HepG2 (cell line): Measurements from ENCODE around the gene CERS6. TPM values are rescaled to one million over a fixed set of nuclear protein-coding genes. Genes with fewer than 3 reads are reported as not detected.
A peak's percentile ranks its signal among the peaks of the same experiment; 100 is the strongest.

ENCODE experiments used
- ATF1 ChIP-seq: IDR thresholded peaks from 2 replicates; pipeline ENCODE4 v1.6.1; 2016; ENCODE audit warnings: mild to moderate bottlenecking, control low read depth
- ATM ChIP-seq: fragments of 450-650 bp; IDR thresholded peaks from 2 replicates; pipeline ENCODE4 v1.7.1; 2017; ENCODE audit warnings: mild to moderate bottlenecking, borderline replicate concordance
- DNMT3B ChIP-seq: conservative IDR thresholded peaks from 2 replicates; pipeline ENCODE4 v1.6.1; 2016; ENCODE audit warnings: missing biosample characterization, control low read depth
- HNF4A ChIP-seq: sonication (generic); formaldehyde crosslinking; IDR thresholded peaks from 2 replicates; pipeline ENCODE4 v1.4.0; 2020; ENCODE audit warnings: missing genetic modification reagents
- HNRNPUL1 ChIP-seq: fragments of 200-400 bp; formaldehyde crosslinking; IDR thresholded peaks from 2 replicates; pipeline ENCODE4 v1.6.1; 2017; ENCODE audit warnings: low read depth, mild to moderate bottlenecking, low read length, moderate library complexity
- IKZF5 ChIP-seq: IDR thresholded peaks from 2 replicates; pipeline ENCODE4 v1.6.1; 2018; ENCODE audit warnings: missing genetic modification reagents, mild to moderate bottlenecking, missing compliant biosample characterization
- IRF2 ChIP-seq: IDR thresholded peaks from 2 replicates; pipeline ENCODE4 v1.6.1; 2018; ENCODE audit warnings: missing genetic modification reagents, missing compliant biosample characterization
- KDM5A ChIP-seq: fragments of 200-600 bp; sonication (generic); IDR thresholded peaks from 2 replicates; pipeline ENCODE4 v1.7.0; 2018; ENCODE audit warnings: antibody characterized with exemption, mild to moderate bottlenecking, low read length, borderline replicate concordance
- LCORL ChIP-seq, 2 experiments: fragments of 450-650 bp in 1 of 2; sonication (generic) in 1 of 2; formaldehyde crosslinking in 1 of 2; IDR thresholded peaks; 2 replicates each; pipeline versions ENCODE4 v1.5.0 to v1.6.1; 2017 to 2020; ENCODE audit warnings: antibody characterized with exemption in 1 of 2, missing genetic modification reagents in 1 of 2
- MIER3 ChIP-seq: IDR thresholded peaks from 2 replicates; pipeline ENCODE4 v1.6.1; 2016; ENCODE audit warnings: missing compliant biosample characterization, borderline replicate concordance
- MTF1 ChIP-seq: sonication (generic); formaldehyde crosslinking; IDR thresholded peaks from 2 replicates; pipeline ENCODE4 v1.5.0; 2020; ENCODE audit warnings: missing genetic modification reagents
- MYC ChIP-seq: sonication (generic); formaldehyde crosslinking; IDR thresholded peaks from 2 replicates; pipeline ENCODE4 v1.9.0; 2021; ENCODE audit warnings: missing genetic modification reagents, borderline replicate concordance
- NBN ChIP-seq: fragments of 450-650 bp; conservative IDR thresholded peaks from 2 replicates; pipeline ENCODE4 v1.6.1; 2017
- PHF21A ChIP-seq: sonication (generic); formaldehyde crosslinking; IDR thresholded peaks from 2 replicates; pipeline ENCODE4 v1.5.0; 2020; ENCODE audit warnings: mild to moderate bottlenecking, missing genetic modification reagents
- POLR2G ChIP-seq: fragments of 200-400 bp; formaldehyde crosslinking; IDR thresholded peaks from 2 replicates; pipeline ENCODE4 v1.6.1; 2018; ENCODE audit warnings: mild to moderate bottlenecking, low read depth, low read length, moderate library complexity
- RARA ChIP-seq: IDR thresholded peaks from 2 replicates; pipeline ENCODE4 v1.6.1; 2016; ENCODE audit warnings: missing genetic modification reagents, missing compliant biosample characterization
- SP1 ChIP-seq, 2 experiments: fragments of 450-650 bp in 1 of 2; sonication (generic) in 1 of 2; formaldehyde crosslinking in 1 of 2; IDR thresholded peaks; 2 replicates each; pipeline versions ENCODE4 v1.4.0 to v1.6.1; 2016 to 2020; ENCODE audit warnings: missing genetic modification reagents in 1 of 2
- ZBTB20 ChIP-seq: sonication (generic); formaldehyde crosslinking; IDR thresholded peaks from 2 replicates; pipeline ENCODE4 v1.8.1; 2023; ENCODE audit warnings: missing genetic modification reagents, low read depth, mild to moderate bottlenecking, borderline replicate concordance
- ZNF12 ChIP-seq: sonication (generic); formaldehyde crosslinking; IDR thresholded peaks from 2 replicates; pipeline ENCODE4 v1.5.0; 2020; ENCODE audit warnings: missing genetic modification reagents
- polyA plus RNA-seq, 8 experiments: library from polyadenylated mRNA; depleted of rRNA in 3 of 8; stranded (reverse) in 7 of 8; unstranded in 1 of 8; fragments of >200 nt; fragmentation: Illumina TruSeq in 4 of 8; extraction: Trizol in 4 of 8; gene quantifications; 2 replicates each; pipeline versions ENCODE4 v1.2.1 to v1.2.3, GENCODE V29; 2011 to 2016; ENCODE audit warnings: low read depth in 4 of 8, missing spikeins in 1 of 8, mixed read lengths in 1 of 8; ENCODE audit not compliant: insufficient read depth in 1 of 8
- total RNA-seq, 5 experiments: library from RNA; depleted of rRNA; stranded (reverse); fragments of >200 nt; fragmentation: Illumina TruSeq; extraction: Trizol; gene quantifications; 2 replicates each; pipeline ENCODE4 v1.2.3, GENCODE V29; 2016; ENCODE audit warnings: low read depth in 1 of 5
- TF ChIP-seq, protein P1 (sequence below): sonication (generic); formaldehyde crosslinking; IDR thresholded peaks from 2 replicates; pipeline ENCODE4 v1.9.0; 2021; ENCODE audit warnings: missing genetic modification reagents, mild to moderate bottlenecking, borderline replicate concordance
- TF ChIP-seq, protein P2 (sequence below): sonication (generic); formaldehyde crosslinking; IDR thresholded peaks from 2 replicates; pipeline ENCODE4 v1.9.0; 2021; ENCODE audit warnings: missing genetic modification reagents, borderline replicate concordance
- TF ChIP-seq, protein P3 (sequence below): sonication (generic); formaldehyde crosslinking; conservative IDR thresholded peaks from 2 replicates; pipeline ENCODE4 v1.8.1; 2023; ENCODE audit warnings: missing genetic modification reagents
- TF ChIP-seq, protein P4 (sequence below): sonication (generic); formaldehyde crosslinking; IDR thresholded peaks from 2 replicates; pipeline ENCODE4 v1.5.0; 2020; ENCODE audit warnings: mild to moderate bottlenecking, missing genetic modification reagents

Gene CERS6
- total and polyA plus RNA-seq, 2 of the 13 experiments (the other 11 are each of a cell fraction or from before 2014, with no cell fraction given) = 10.1 to 20.3 TPM

DNA sequence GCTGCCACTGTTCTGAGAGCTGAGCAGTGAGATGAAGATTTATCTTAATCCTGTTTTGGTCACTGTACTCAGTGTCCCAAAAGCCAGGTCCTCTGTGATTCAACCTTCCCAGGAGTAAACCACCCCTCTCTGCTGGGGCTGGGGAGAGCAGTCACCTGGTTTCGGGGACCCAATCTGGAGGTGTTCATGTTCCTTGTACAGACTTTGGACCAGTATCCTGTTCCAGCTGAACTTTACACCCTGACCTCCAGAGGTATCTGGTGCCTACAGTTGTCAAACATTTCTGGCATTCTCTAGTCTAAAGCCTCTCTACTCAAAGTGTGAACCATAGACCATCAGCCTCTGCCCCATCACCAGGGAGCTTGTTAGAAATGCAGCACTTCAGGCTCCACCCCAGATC, 22.1 kb downstream of the CERS6 start (continued):
- TF ChIP-seq, protein P1, sequence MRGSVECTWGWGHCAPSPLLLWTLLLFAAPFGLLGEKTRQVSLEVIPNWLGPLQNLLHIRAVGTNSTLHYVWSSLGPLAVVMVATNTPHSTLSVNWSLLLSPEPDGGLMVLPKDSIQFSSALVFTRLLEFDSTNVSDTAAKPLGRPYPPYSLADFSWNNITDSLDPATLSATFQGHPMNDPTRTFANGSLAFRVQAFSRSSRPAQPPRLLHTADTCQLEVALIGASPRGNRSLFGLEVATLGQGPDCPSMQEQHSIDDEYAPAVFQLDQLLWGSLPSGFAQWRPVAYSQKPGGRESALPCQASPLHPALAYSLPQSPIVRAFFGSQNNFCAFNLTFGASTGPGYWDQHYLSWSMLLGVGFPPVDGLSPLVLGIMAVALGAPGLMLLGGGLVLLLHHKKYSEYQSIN (CRISPR knock-in tag) = no peak
- TF ChIP-seq ZNF12 (CRISPR knock-in tag) = peak; percentile 59; the same call in 1 of the 2 replicates
- TF ChIP-seq HNF4A (CRISPR knock-in tag) = peak; percentile 99
- no peak for TF ChIP-seq NBN
- peak; percentile 80 for TF ChIP-seq RARA (CRISPR knock-in tag)
- no peak for TF ChIP-seq POLR2G
- TF ChIP-seq IKZF5 (CRISPR knock-in tag) = peak; percentile 72; the same call in 1 of the 2 replicates
- TF ChIP-seq ATF1 (CRISPR knock-in tag) = no peak
- TF ChIP-seq PHF21A (CRISPR knock-in tag) = peak; percentile 47; the same call in 1 of the 2 replicates
- TF ChIP-seq, protein P2, sequence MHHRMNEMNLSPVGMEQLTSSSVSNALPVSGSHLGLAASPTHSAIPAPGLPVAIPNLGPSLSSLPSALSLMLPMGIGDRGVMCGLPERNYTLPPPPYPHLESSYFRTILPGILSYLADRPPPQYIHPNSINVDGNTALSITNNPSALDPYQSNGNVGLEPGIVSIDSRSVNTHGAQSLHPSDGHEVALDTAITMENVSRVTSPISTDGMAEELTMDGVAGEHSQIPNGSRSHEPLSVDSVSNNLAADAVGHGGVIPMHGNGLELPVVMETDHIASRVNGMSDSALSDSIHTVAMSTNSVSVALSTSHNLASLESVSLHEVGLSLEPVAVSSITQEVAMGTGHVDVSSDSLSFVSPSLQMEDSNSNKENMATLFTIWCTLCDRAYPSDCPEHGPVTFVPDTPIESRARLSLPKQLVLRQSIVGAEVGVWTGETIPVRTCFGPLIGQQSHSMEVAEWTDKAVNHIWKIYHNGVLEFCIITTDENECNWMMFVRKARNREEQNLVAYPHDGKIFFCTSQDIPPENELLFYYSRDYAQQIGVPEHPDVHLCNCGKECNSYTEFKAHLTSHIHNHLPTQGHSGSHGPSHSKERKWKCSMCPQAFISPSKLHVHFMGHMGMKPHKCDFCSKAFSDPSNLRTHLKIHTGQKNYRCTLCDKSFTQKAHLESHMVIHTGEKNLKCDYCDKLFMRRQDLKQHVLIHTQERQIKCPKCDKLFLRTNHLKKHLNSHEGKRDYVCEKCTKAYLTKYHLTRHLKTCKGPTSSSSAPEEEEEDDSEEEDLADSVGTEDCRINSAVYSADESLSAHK = no peak
- TF ChIP-seq SP1 (IDR thresholded peaks at IDR 0.05) = no peak
- peak; percentile 33; the same call in 1 of the 2 replicates for TF ChIP-seq SP1 (CRISPR knock-in tag; IDR thresholded peaks at IDR 0.05)
- peak; percentile 61; the same call in 1 of the 2 replicates for TF ChIP-seq IRF2 (CRISPR knock-in tag)
- TF ChIP-seq LCORL (IDR thresholded peaks at IDR 0.05) = no peak
- peak; percentile 94 for TF ChIP-seq LCORL (CRISPR knock-in tag; IDR thresholded peaks at IDR 0.05)
- TF ChIP-seq, protein P3, sequence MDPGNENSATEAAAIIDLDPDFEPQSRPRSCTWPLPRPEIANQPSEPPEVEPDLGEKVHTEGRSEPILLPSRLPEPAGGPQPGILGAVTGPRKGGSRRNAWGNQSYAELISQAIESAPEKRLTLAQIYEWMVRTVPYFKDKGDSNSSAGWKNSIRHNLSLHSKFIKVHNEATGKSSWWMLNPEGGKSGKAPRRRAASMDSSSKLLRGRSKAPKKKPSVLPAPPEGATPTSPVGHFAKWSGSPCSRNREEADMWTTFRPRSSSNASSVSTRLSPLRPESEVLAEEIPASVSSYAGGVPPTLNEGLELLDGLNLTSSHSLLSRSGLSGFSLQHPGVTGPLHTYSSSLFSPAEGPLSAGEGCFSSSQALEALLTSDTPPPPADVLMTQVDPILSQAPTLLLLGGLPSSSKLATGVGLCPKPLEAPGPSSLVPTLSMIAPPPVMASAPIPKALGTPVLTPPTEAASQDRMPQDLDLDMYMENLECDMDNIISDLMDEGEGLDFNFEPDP (CRISPR knock-in tag) = no peak
- TF ChIP-seq ZBTB20 (CRISPR knock-in tag) = peak; percentile 41; the same call in 1 of the 2 replicates
- TF ChIP-seq ATM = no peak
- no peak for TF ChIP-seq HNRNPUL1
- no peak for TF ChIP-seq MIER3 (CRISPR knock-in tag)
- TF ChIP-seq KDM5A = no peak
- TF ChIP-seq MYC (CRISPR knock-in tag) = no peak
- TF ChIP-seq, protein P4, sequence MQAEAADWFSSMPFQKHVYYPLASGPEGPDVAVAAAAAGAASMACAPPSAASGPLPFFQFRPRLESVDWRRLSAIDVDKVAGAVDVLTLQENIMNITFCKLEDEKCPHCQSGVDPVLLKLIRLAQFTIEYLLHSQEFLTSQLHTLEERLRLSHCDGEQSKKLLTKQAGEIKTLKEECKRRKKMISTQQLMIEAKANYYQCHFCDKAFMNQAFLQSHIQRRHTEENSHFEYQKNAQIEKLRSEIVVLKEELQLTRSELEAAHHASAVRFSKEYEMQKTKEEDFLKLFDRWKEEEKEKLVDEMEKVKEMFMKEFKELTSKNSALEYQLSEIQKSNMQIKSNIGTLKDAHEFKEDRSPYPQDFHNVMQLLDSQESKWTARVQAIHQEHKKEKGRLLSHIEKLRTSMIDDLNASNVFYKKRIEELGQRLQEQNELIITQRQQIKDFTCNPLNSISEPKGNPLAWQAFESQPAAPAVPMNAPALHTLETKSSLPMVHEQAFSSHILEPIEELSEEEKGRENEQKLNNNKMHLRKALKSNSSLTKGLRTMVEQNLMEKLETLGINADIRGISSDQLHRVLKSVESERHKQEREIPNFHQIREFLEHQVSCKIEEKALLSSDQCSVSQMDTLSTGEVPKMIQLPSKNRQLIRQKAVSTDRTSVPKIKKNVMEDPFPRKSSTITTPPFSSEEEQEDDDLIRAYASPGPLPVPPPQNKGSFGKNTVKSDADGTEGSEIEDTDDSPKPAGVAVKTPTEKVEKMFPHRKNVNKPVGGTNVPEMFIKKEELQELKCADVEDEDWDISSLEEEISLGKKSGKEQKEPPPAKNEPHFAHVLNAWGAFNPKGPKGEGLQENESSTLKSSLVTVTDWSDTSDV (CRISPR knock-in tag) = no peak
- TF ChIP-seq MTF1 (CRISPR knock-in tag) = no peak
- TF ChIP-seq DNMT3B (CRISPR knock-in tag) = no peak
